Gastrocnemius medialis (tissue), 4 donors: ENCODE results near the gene FNDC3B. TPM values are rescaled to one million over a fixed set of nuclear protein-coding genes. Genes with fewer than 3 reads are reported as not detected.

Source experiments
- ATAC-seq, 2 donors: fragments of 150-250 bp; one replicate each; pipeline ENCODE4 v1.9.1; 2016
- DNase-seq, 2 donors: peaks; one replicate each; pipeline ENCODE4 v3.0.0-alpha.2; 2019
- H3K27ac ChIP-seq, 4 donors: fragments of 200-600 bp; sonication (generic); 1 replicate in 1 of 4; 2 replicates in 3 of 4; pipeline ENCODE4 v1.5.1; 2016 to 2018; ENCODE audit warnings: mild to moderate bottlenecking in 2 of 4, moderate library complexity in 1 of 4
- H3K27me3 ChIP-seq, 3 donors: fragments of 200-600 bp; sonication (generic) in 2 of 3; 1 replicate in 1 of 3; 2 replicates in 2 of 3; pipeline versions ENCODE4 v1.5.1 to v1.6.0; 2016 to 2019; ENCODE audit warnings: mild to moderate bottlenecking in 1 of 3, moderate library complexity in 1 of 3
- H3K36me3 ChIP-seq, 2 donors: fragments of 200-600 bp; sonication (generic) in 1 of 2; one replicate each; pipeline ENCODE4 v1.5.1; 2017 to 2018
- H3K4me1 ChIP-seq, 2 donors: fragments of 200-600 bp; sonication (generic) in 1 of 2; one replicate each; pipeline ENCODE4 v1.5.1; 2016 to 2017; ENCODE audit warnings: mild to moderate bottlenecking in 2 of 2
- H3K4me3 ChIP-seq, 4 donors: fragments of 200-600 bp; sonication (generic) in 3 of 4; 1 replicate in 1 of 4; 2 replicates in 3 of 4; pipeline ENCODE4 v1.5.1; 2016 to 2019; ENCODE audit warnings: mild to moderate bottlenecking in 2 of 4
- H3K9me3 ChIP-seq, 3 donors: fragments of 200-600 bp; sonication (generic) in 2 of 3; 1 replicate in 1 of 3; 2 replicates in 2 of 3; pipeline ENCODE4 v1.5.1; 2016 to 2019
- POLR2A ChIP-seq, 2 donors: fragments of 450-650 bp; IDR thresholded peaks; one replicate each; pipeline ENCODE4 v1.6.1; 2017; ENCODE audit warnings: antibody characterized with exemption in 2 of 2, mild to moderate bottlenecking in 2 of 2, moderate library complexity in 2 of 2
- in situ Hi-C, 4 donors: fragments of 200-750 bp; cut with MboI; loops; one replicate each; pipeline versions ENCODE4 v1.15.0 to v1.8.0; 2017; ENCODE audit warnings: low sequenced_read_pairs in 4 of 4
- intact Hi-C: fragments of 100-400 bp; cut with DNase I; formaldehyde crosslinking; loops from one replicate; pipeline ENCODE4 v1.15.1; 2023; ENCODE audit warnings: low total_unique reads
- total RNA-seq, 4 donors: library from RNA; depleted of rRNA; stranded (reverse); fragments of >200 nt; gene quantifications; one replicate each; pipeline versions ENCODE4 v1.1.0 to v1.2.3, GENCODE V29; 2016
- TF ChIP-seq, protein P1 (sequence below), 5 experiments: fragments of 450-650 bp in 3 of 5; fragments of 200-600 bp in 2 of 5; sonication (generic) in 2 of 5; IDR thresholded peaks in 4 of 5; conservative IDR thresholded peaks in 1 of 5; 1 replicate in 4 of 5; 2 replicates in 1 of 5; pipeline ENCODE4 v1.5.1; 2016 to 2019; ENCODE audit warnings: antibody characterized with exemption in 5 of 5, mild to moderate bottlenecking in 3 of 5, moderate library complexity in 3 of 5

FNDC3B gene
- total RNA-seq, 4 donors from 2014 or later, result 42.5 to 110 (median 74.2) TPM

DNA sequence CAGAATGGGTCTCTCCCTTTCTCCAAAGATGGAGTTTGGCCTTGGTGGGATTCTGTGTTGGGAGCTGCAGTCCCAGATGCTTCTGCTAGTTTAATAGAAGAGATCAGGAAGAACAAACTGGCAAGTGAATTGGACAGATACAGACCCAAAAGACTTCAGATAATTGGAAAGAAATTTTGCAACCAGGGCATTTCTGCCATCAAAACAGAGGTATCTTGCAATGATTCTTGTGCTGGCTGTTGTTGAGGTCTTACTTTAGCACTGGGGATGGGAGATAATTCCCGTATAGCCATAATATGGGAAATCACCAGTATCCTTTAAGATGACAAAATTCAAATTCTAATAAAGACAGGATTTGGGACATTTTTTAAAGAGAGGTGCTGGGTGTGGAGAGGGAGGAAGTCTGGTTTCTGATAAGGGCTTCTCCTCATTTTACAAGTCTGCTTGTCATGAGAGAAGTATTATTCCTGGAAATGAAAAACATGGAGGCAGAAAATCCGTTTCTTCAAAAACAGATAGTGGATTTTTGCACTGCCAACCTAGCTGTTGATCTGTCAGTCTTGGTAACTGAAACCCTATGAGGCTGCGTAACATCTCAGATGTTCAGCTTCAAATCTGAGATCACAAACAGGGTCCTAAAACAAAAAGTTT lies 40.1 kb downstream of the FNDC3B start:
- DNase-seq (no peak), ATAC-seq (no peak)
- intact Hi-C loops, result no loop called here
- Histone ChIP-seq H3K27me3 (no peaks in the 10 kb centered on the region), H3K27ac (peak overlapping the region in 3 of 4 donors; percentile 3 to 36 (median 34)), H3K36me3 (no peaks in the 10 kb centered on the region), H3K9me3 (no peaks in the 10 kb centered on the region), H3K4me1 (peaks cover 39 to 70% of the 10 kb centered on the region in 2 donors), H3K4me3 (no peak overlapping the region)
- no peak for TF ChIP-seq POLR2A (IDR thresholded peaks at IDR 0.05)
- TF ChIP-seq, protein P1, sequence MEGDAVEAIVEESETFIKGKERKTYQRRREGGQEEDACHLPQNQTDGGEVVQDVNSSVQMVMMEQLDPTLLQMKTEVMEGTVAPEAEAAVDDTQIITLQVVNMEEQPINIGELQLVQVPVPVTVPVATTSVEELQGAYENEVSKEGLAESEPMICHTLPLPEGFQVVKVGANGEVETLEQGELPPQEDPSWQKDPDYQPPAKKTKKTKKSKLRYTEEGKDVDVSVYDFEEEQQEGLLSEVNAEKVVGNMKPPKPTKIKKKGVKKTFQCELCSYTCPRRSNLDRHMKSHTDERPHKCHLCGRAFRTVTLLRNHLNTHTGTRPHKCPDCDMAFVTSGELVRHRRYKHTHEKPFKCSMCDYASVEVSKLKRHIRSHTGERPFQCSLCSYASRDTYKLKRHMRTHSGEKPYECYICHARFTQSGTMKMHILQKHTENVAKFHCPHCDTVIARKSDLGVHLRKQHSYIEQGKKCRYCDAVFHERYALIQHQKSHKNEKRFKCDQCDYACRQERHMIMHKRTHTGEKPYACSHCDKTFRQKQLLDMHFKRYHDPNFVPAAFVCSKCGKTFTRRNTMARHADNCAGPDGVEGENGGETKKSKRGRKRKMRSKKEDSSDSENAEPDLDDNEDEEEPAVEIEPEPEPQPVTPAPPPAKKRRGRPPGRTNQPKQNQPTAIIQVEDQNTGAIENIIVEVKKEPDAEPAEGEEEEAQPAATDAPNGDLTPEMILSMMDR (IDR thresholded peaks at IDR 0.05 in 4 of 5, conservative IDR thresholded peaks at IDR 0.05 in 1 of 5), result no peak
- in situ Hi-C loops, result no loop called here

- Histone ChIP-seq H3K27me3 (no peaks in the 10 kb centered on the region), H3K36me3 (no peaks in the 10 kb centered on the region), H3K4me1 (peaks cover 31 to 65% of the 10 kb centered on the region in 2 donors), H3K4me3 (no peak overlapping the region), H3K9me3 (no peaks in the 10 kb centered on the region), H3K27ac (peak overlapping the region in 2 of 4 donors; percentile 15 to 34)
- intact Hi-C loops, result no loop called here
- TF ChIP-seq, protein P1 (IDR thresholded peaks at IDR 0.05 in 4 of 5, conservative IDR thresholded peaks at IDR 0.05 in 1 of 5), result no peak
- TF ChIP-seq POLR2A (IDR thresholded peaks at IDR 0.05), result no peak
- ATAC-seq (no peak), DNase-seq (no peak)
- in situ Hi-C loops, result no loop called here
Observed at GRCh38 chr3:172080503-172080902, 41.1 kb downstream of the FNDC3B start.

GRCh38 chr3:172082269-172082668 lies 42.9 kb downstream of the FNDC3B start:
- Histone ChIP-seq H3K27me3 (no peaks in the 10 kb centered on the region), H3K36me3 (no peaks in the 10 kb centered on the region), H3K4me1 (peaks cover 41 to 66% of the 10 kb centered on the region in 2 donors), H3K27ac (peak overlapping the region; percentile 51 to 73 (median 69)), H3K4me3 (no peak overlapping the region), H3K9me3 (no peaks in the 10 kb centered on the region)
- DNase-seq (peak; percentile 48 to 65), ATAC-seq (peak; percentile 82 to 91)
- in situ Hi-C loops (no loop called here), intact Hi-C loops (no loop called here)
- TF ChIP-seq, protein P1 (IDR thresholded peaks at IDR 0.05 in 4 of 5, conservative IDR thresholded peaks at IDR 0.05 in 1 of 5), result no peak
- peak in 1 of 2 donors; percentile 38 for TF ChIP-seq POLR2A (IDR thresholded peaks at IDR 0.05)

DNA sequence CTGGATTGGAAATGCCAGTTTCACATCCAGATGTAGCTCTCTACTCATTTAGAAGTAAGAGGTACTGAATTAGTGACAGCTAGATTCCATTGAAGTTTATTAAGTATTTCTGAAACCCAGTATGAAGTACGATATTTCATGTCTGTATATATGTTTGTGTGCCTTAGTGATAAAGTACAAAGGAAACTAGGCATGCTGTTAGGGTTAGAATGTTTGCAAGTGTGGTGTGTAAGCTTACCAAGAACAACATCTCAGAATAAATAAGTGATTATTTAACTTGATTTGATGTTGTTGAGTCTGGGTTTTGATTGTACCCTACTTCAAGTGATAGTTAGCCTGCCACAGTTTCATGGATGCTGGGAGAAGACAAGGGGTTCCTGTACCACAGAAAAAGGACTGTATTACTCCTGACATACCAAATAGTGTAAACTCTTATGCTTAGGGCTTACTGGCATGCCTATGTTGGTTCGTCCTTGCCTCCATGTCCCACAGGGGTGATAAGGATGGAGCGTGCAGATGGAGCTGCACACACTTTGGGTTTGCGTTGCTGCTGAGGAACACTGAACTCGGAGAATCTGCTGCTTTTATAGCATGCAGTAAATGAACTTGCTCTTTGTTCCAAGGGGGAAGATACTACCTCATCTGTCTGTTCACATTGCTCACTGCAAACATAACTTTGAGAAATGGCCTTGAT lies 43.6 kb downstream of the FNDC3B start:
- in situ Hi-C loops, result no loop called here
- no peak for DNase-seq
- H3K4me1 ChIP-seq, result peaks cover 48 to 73% of the 10 kb centered on the region in 2 donors
- H3K36me3 ChIP-seq, result no peaks in the 10 kb centered on the region
- no peak overlapping the region for H3K4me3 ChIP-seq
- ATAC-seq, result no peak
- H3K9me3 ChIP-seq, result no peaks in the 10 kb centered on the region
- H3K27ac ChIP-seq, result peak overlapping the region; percentile 51 to 73 (median 69)
- H3K27me3 ChIP-seq, result no peaks in the 10 kb centered on the region
- intact Hi-C loops, result no loop called here
- no peak for TF ChIP-seq POLR2A (IDR thresholded peaks at IDR 0.05)

GRCh38 chr3:172083995-172084409 lies 44.6 kb downstream of the FNDC3B start:
- no peak overlapping the region for H3K4me3 ChIP-seq
- ATAC-seq (no peak), DNase-seq (no peak)
- H3K27me3 ChIP-seq, result no peaks in the 10 kb centered on the region
- H3K27ac ChIP-seq, result peak overlapping the region in 2 of 4 donors; percentile 71 to 73
- H3K36me3 ChIP-seq, result no peaks in the 10 kb centered on the region
- H3K9me3 ChIP-seq, result no peaks in the 10 kb centered on the region
- intact Hi-C loops (no loop called here), in situ Hi-C loops (no loop called here)
- peaks cover 58 to 75% of the 10 kb centered on the region in 2 donors for H3K4me1 ChIP-seq
- no peak for TF ChIP-seq POLR2A (IDR thresholded peaks at IDR 0.05)
- TF ChIP-seq, protein P1 (IDR thresholded peaks at IDR 0.05 in 4 of 5, conservative IDR thresholded peaks at IDR 0.05 in 1 of 5), result no peak
